HepG2 (cell line): ENCODE results near the gene KRTAP1-4. TPM values are rescaled to one million over a fixed set of nuclear protein-coding genes. Genes with fewer than 3 reads are reported as not detected.

Experiments
- AFF4 ChIP-seq: sonication (generic); formaldehyde crosslinking; IDR thresholded peaks from 2 replicates; pipeline ENCODE4 v1.4.0; 2020; ENCODE audit warnings: missing genetic modification reagents
- ATF6 ChIP-seq: sonication (generic); formaldehyde crosslinking; conservative IDR thresholded peaks from 2 replicates; pipeline ENCODE4 v1.4.0; 2020; ENCODE audit warnings: missing genetic modification reagents
- CTCF ChIP-seq: sonication (generic); formaldehyde crosslinking; IDR thresholded peaks from 2 replicates; pipeline ENCODE4 v1.5.0; 2020; ENCODE audit warnings: mild to moderate bottlenecking, missing genetic modification reagents, moderate library complexity
- HES4 ChIP-seq: sonication (generic); formaldehyde crosslinking; IDR thresholded peaks from 2 replicates; pipeline ENCODE4 v1.9.0; 2021; ENCODE audit warnings: mild to moderate bottlenecking, missing genetic modification reagents, borderline replicate concordance
- HHEX ChIP-seq: IDR thresholded peaks from 2 replicates; pipeline ENCODE4 v1.6.1; 2016; ENCODE audit warnings: control low read depth
- PITX1 ChIP-seq: sonication (generic); formaldehyde crosslinking; IDR thresholded peaks from 2 replicates; pipeline ENCODE4 v1.5.1; 2020; ENCODE audit warnings: mild to moderate bottlenecking, missing genetic modification reagents
- SIX4 ChIP-seq: sonication (generic); formaldehyde crosslinking; IDR thresholded peaks from 2 replicates; pipeline ENCODE4 v1.4.0; 2020; ENCODE audit warnings: missing genetic modification reagents
- SNRNP70 ChIP-seq: fragments of 200-400 bp; formaldehyde crosslinking; IDR thresholded peaks from 2 replicates; pipeline ENCODE4 v1.6.1; 2017; ENCODE audit warnings: mild to moderate bottlenecking, low read depth, low read length, moderate library complexity
- SP2 ChIP-seq: sonication (generic); formaldehyde crosslinking; IDR thresholded peaks from 2 replicates; pipeline ENCODE4 v1.5.1; 2020; ENCODE audit warnings: mild to moderate bottlenecking, missing genetic modification reagents
- TARDBP ChIP-seq: sonication (generic); formaldehyde crosslinking; IDR thresholded peaks from 2 replicates; pipeline ENCODE4 v1.8.0; 2022; ENCODE audit warnings: mild to moderate bottlenecking, missing genetic modification reagents
- TFDP2 ChIP-seq: sonication (generic); formaldehyde crosslinking; IDR thresholded peaks from 2 replicates; pipeline ENCODE4 v1.4.0; 2020; ENCODE audit warnings: missing genetic modification reagents
- ZGPAT ChIP-seq: IDR thresholded peaks from 2 replicates; pipeline ENCODE4 v1.6.1; 2016; ENCODE audit warnings: mild to moderate bottlenecking
- ZNF605 ChIP-seq: sonication (generic); formaldehyde crosslinking; IDR thresholded peaks from 2 replicates; pipeline ENCODE4 v1.8.0; 2022; ENCODE audit warnings: mild to moderate bottlenecking, missing genetic modification reagents
- ZNF792 ChIP-seq: IDR thresholded peaks from 2 replicates; pipeline ENCODE4 v1.6.1; 2016
- ZXDC ChIP-seq: sonication (generic); formaldehyde crosslinking; IDR thresholded peaks from 2 replicates; pipeline ENCODE4 v1.5.0; 2020; ENCODE audit warnings: mild to moderate bottlenecking, missing genetic modification reagents
- polyA plus RNA-seq, 8 experiments: library from polyadenylated mRNA; depleted of rRNA in 3 of 8; stranded (reverse) in 7 of 8; unstranded in 1 of 8; fragments of >200 nt; fragmentation: Illumina TruSeq in 4 of 8; extraction: Trizol in 4 of 8; gene quantifications; 2 replicates each; pipeline versions ENCODE4 v1.2.1 to v1.2.3, GENCODE V29; 2011 to 2016; ENCODE audit warnings: low read depth in 4 of 8, missing spikeins in 1 of 8, mixed read lengths in 1 of 8; ENCODE audit not compliant: insufficient read depth in 1 of 8
- total RNA-seq, 5 experiments: library from RNA; depleted of rRNA; stranded (reverse); fragments of >200 nt; fragmentation: Illumina TruSeq; extraction: Trizol; gene quantifications; 2 replicates each; pipeline ENCODE4 v1.2.3, GENCODE V29; 2016; ENCODE audit warnings: low read depth in 1 of 5

The KRTAP1-4 gene
- total and polyA plus RNA-seq, 2 of the 13 experiments (the other 11 are each of a cell fraction or from before 2014, with no cell fraction given), result not detected

GRCh38 chr17:41009301-41009760, 20.7 kb downstream of the KRTAP1-4 start (continued):
- TF ChIP-seq ZGPAT (CRISPR knock-in tag) (peak; percentile 64), TFDP2 (CRISPR knock-in tag) (no peak), SIX4 (CRISPR knock-in tag) (0 out of 2 replicates have a peak, but pooled peaks have one; percentile 34), HES4 (CRISPR knock-in tag) (no peak), AFF4 (no peak), HHEX (peak; percentile 91), SP2 (no peak), ZNF605 (no peak), ATF6 (CRISPR knock-in tag) (no peak), SNRNP70 (no peak), ZXDC (no peak), PITX1 (peak; percentile 80; the same call in 1 of the 2 replicates), CTCF (CRISPR knock-in tag) (no peak), TARDBP (CRISPR knock-in tag) (peak; percentile 85), ZNF792 (CRISPR knock-in tag) (0 out of 2 replicates have a peak, but pooled peaks have one; percentile 54)
